Bronchial epithelial cell (primary cell): Measurements from ENCODE around the gene TIMM22. TPM values are rescaled to one million over a fixed set of nuclear protein-coding genes. Genes with fewer than 3 reads are reported as not detected.

ENCODE experiments used
- DNase-seq: peaks from one replicate; pipeline ENCODE4 v3.0.0-alpha.2; 2010; ENCODE audit warnings: low read depth
- FAIRE-seq: peaks from 2 replicates; lab custom pipeline; 2011; peaks lifted over from hg19 to GRCh38; lab: Jason Lieb, UNC
- H3K27me3 ChIP-seq: 2 replicates; pipeline ENCODE4 v1.5.1; 2011; ENCODE audit warnings: low read length; ENCODE audit not compliant: control insufficient read depth, insufficient read depth
- H3K36me3 ChIP-seq: 2 replicates; pipeline ENCODE4 v1.5.1; 2011; ENCODE audit warnings: low read length; ENCODE audit not compliant: control insufficient read depth, insufficient read depth
- H3K4me3 ChIP-seq: 2 replicates; pipeline ENCODE4 v1.5.1; 2011; ENCODE audit warnings: mild to moderate bottlenecking, low read depth, low read length, control low read depth
- CTCF ChIP-seq: IDR thresholded peaks from 2 replicates; pipeline ENCODE4 v1.5.1; 2011; ENCODE audit warnings: mild to moderate bottlenecking, moderate library complexity, low read length, control low read depth, inconsistent platforms; ENCODE audit not compliant: insufficient read depth, severe bottlenecking
- total RNA-seq: library from RNA; depleted of rRNA; stranded (reverse); fragments of >200 nt; gene quantifications from 2 replicates; pipeline ENCODE4 v1.2.1, GENCODE V29; 2014

Gene TIMM22
- total RNA-seq, 1 donor from 2014 or later: 16.3 TPM

GRCh38 chr17:962670-963069 is 34.3 kb upstream of the TIMM22 start:
- FAIRE-seq: no peak
- no peak for TF ChIP-seq CTCF
- no peak for DNase-seq
- H3K36me3 ChIP-seq: peaks cover 6% of the 10 kb centered on the region
- H3K4me3 ChIP-seq: no peak overlapping the region
- H3K27me3 ChIP-seq: no peaks in the 10 kb centered on the region

GRCh38 chr17:964876-965275 is 32.1 kb upstream of the TIMM22 start:
- no peak for TF ChIP-seq CTCF
- Histone ChIP-seq H3K36me3 (peaks cover 3% of the 10 kb centered on the region), H3K4me3 (no peak overlapping the region), H3K27me3 (no peaks in the 10 kb centered on the region)
- DNase-seq (no peak), FAIRE-seq (no peak)

DNA sequence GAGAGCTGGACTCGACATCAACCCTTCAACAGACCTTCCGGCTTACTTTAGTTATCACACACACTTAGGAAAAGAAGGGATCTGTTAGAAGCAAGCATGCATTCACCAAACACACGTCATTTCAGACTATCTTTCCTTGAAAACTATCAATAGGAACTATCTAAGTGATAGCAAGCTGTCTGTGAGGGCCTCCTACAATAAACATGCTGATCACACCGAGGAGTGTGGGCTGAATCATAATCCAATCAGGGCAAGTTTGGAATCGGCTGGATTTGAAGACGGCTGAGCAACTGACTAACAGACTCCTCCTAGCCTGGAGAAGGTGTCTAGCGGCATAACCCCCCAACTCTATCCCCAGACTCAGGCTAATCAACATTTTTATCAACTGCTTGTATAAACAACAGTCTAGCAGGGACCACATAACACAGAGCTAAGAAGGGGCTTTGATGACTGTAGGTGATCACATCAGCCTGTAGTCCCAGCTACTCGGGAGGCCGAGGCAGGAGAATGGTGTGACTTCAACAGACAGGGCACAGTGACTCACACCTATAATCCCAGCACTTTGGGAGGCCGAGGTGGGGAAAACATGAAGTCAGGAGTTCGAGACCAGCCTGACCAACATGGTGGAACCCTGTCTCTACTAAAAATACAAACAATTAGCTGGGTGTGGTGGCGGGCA is 31.5 kb upstream of the TIMM22 start:
- peaks cover 3% of the 10 kb centered on the region for H3K36me3 ChIP-seq
- H3K27me3 ChIP-seq: no peaks in the 10 kb centered on the region
- FAIRE-seq: no peak
- peak; percentile 55 for DNase-seq
- TF ChIP-seq CTCF: no peak
- no peak overlapping the region for H3K4me3 ChIP-seq

DNA sequence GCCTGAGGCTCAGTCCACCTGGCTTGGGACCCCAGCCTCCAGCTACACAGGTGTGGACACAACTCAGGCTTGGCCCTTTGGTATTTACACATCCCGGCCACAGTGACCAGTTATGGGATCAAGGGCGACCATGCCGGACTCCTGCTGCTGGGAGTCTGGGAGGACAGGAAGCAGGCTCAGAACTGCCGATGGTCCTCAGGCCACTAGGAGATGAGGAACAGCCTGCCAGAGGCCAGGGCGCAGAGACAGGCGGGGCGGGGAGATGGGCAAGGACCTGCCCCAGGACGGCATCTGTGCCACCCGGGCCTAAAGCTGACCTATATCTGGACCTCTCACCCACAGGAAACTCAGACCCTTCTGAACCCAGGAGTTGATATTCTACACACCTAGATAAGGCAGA is 29.8 kb upstream of the TIMM22 start:
- Histone ChIP-seq H3K36me3 (peaks cover 3% of the 10 kb centered on the region), H3K27me3 (no peaks in the 10 kb centered on the region), H3K4me3 (no peak overlapping the region)
- TF ChIP-seq CTCF: no peak
- DNase-seq: no peak
- no peak for FAIRE-seq

DNA sequence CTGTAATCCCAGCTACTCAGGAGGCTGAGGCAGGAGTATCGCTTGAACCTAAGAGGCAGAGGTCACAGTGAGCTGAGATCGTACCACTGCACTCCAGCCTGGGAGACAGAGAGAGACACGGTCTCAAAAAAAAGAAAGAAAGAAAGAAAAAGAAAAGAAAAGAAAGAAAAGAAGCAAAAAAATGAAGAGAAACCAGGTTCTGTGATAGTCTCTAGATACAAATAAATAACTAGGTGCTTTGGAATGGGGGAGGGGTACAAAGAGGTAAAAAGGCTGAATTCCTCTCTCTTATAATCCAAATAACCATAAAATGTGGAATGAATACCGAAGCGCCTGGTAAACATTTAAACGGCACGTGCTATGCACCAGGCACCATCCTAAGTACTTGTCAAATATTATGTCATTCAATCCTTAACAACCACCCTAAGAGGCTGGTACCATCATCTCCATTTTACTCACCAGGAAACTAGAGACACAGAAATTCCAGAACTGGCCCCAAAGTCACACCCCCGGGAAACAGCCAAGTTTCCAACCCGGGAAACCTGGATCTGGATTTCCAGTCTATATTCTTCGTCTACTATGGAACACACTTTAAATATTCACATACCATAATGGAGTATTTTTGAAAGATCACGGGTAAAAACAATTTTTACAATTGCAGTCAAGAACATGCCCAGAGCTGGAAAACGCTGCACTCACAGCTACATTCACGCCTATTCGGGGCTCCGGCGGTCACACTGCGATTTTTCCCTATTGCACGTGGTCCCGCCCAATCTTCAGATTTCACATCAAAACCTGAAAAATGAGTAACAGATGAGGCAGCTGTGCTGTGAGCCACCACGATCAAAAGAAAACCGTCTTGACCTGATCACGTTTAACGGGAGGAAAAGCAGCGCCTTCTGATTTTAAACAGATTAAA is 27.9 kb upstream of the TIMM22 start:
- TF ChIP-seq CTCF: no peak
- H3K27me3 ChIP-seq: no peaks in the 10 kb centered on the region
- H3K4me3 ChIP-seq: no peak overlapping the region
- FAIRE-seq (no peak), DNase-seq (peak; percentile 32)
- peaks cover 1% of the 10 kb centered on the region for H3K36me3 ChIP-seq
